Measurements from ENCODE around the gene SLCO3A1.
"Not testable (repeated sequence)": the region's sequence is repeated elsewhere in the genome, so short reads cannot be mapped to it uniquely, and the experiment has no call there.

The SLCO3A1 gene

GRCh38 chr15:92056875-92057274 lies 203.4 kb downstream of the SLCO3A1 start:
- H3K27me3 ChIP-seq (ENCODE audit: control insufficient read depth in 5 of 5, insufficient read depth in 4 of 5, low read length in 5 of 5) = no peaks in the 10 kb centered on the region
- no peak overlapping the region for H3K9ac ChIP-seq (ENCODE audit: low read length in 5 of 5)
- H3K27ac ChIP-seq (ENCODE audit: low read depth, low read length) = no peak overlapping the region
- H3K4me1 ChIP-seq (ENCODE audit: control insufficient read depth in 5 of 5, insufficient read depth in 5 of 5, low read length in 5 of 5) = peaks cover 0 to 3% (median 0%) of the 10 kb centered on the region in 5 donors
- H3K36me3 ChIP-seq (ENCODE audit: control insufficient read depth in 5 of 5, insufficient read depth in 5 of 5, low read length in 5 of 5) = no peaks in the 10 kb centered on the region
- no peak overlapping the region for H3K4me3 ChIP-seq (ENCODE audit: low read depth in 1 of 5, low read length in 5 of 5)
- no peaks in the 10 kb centered on the region for H3K9me3 ChIP-seq (ENCODE audit: control insufficient read depth in 5 of 5, low read length in 5 of 5)

DNA sequence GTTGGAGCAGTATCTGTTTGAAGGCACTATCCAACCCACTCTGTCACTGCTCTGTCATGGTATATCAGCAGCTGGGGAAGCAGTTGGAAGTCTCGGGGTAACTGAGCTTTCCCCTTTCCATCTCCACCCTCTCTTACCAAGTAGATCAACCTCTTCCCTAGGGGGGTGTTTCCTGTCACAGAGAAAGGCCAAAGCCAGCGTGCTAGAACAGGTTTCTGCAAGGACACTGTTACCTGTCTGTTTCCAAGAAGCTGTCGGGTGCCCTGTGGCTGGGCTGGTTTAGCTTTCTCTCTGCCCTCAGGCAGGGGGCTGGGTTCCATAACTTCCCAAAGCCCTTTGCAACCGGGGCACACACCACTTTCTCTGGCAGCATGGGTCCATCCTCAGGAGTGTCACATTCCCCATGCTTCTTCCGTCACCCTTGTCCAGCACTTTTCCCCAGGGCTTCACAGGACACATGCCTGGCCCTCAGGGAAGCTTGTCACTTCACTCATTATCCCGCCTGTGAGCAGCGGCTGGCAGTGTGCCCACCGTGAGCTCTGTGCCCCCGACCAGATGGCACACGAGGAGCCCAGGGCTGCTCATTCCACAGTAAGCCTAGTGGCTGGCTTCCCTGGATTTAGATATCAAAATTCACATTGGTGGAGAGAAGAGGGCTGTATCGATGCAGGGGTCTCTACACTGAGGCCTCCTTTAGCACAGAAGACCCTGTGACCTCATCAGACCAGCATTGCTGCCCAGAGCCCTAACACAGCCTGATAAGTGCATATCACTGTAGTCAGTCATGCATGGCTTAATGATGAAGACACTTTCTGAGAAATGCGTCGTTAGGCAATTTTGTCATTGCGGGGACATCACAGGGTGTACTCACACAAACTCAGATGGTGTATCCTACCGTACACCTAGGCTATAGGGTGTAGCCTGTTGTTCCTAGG lies 205.8 kb downstream of the SLCO3A1 start:
- no peaks in the 10 kb centered on the region for H3K27me3 ChIP-seq (ENCODE audit: control insufficient read depth in 5 of 5, insufficient read depth in 4 of 5, low read length in 5 of 5)
- no peak overlapping the region for H3K27ac ChIP-seq (ENCODE audit: low read depth, low read length)
- no peak overlapping the region for H3K9ac ChIP-seq (ENCODE audit: low read length in 5 of 5)
- H3K4me3 ChIP-seq (ENCODE audit: low read depth in 1 of 5, low read length in 5 of 5) = no peak overlapping the region
- peaks cover 0 to 3% (median 0%) of the 10 kb centered on the region in 5 donors for H3K4me1 ChIP-seq (ENCODE audit: control insufficient read depth in 5 of 5, insufficient read depth in 5 of 5, low read length in 5 of 5)
- H3K36me3 ChIP-seq (ENCODE audit: control insufficient read depth in 5 of 5, insufficient read depth in 5 of 5, low read length in 5 of 5) = no peaks in the 10 kb centered on the region
- no peaks in the 10 kb centered on the region for H3K9me3 ChIP-seq (ENCODE audit: control insufficient read depth in 5 of 5, low read length in 5 of 5)

DNA sequence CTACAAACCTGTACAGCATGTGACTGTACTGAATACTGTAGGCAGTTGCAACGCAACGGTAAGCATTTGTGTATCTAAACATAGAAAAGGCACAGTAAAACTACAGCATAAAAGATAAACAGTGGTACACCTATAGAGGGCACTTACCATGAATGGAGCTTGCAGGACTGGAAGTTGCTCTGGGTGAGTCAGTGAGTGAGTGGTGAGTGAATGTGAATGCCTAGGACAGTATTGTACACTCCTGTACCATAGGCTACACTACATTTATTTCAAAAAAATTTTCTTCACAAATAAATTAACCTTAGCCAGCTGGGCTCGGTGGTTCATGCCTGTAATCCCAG lies 206.4 kb downstream of the SLCO3A1 start:
- not testable (repeated sequence) for H3K4me1 ChIP-seq (ENCODE audit: control insufficient read depth in 5 of 5, insufficient read depth in 5 of 5, low read length in 5 of 5); H3K9me3 ChIP-seq (ENCODE audit: control insufficient read depth in 5 of 5, low read length in 5 of 5); H3K36me3 ChIP-seq (ENCODE audit: control insufficient read depth in 5 of 5, insufficient read depth in 5 of 5, low read length in 5 of 5); H3K9ac ChIP-seq (ENCODE audit: low read length in 5 of 5); H3K27me3 ChIP-seq (ENCODE audit: control insufficient read depth in 5 of 5, insufficient read depth in 4 of 5, low read length in 5 of 5); H3K27ac ChIP-seq (ENCODE audit: low read depth, low read length); H3K4me3 ChIP-seq (ENCODE audit: low read depth in 1 of 5, low read length in 5 of 5)

DNA sequence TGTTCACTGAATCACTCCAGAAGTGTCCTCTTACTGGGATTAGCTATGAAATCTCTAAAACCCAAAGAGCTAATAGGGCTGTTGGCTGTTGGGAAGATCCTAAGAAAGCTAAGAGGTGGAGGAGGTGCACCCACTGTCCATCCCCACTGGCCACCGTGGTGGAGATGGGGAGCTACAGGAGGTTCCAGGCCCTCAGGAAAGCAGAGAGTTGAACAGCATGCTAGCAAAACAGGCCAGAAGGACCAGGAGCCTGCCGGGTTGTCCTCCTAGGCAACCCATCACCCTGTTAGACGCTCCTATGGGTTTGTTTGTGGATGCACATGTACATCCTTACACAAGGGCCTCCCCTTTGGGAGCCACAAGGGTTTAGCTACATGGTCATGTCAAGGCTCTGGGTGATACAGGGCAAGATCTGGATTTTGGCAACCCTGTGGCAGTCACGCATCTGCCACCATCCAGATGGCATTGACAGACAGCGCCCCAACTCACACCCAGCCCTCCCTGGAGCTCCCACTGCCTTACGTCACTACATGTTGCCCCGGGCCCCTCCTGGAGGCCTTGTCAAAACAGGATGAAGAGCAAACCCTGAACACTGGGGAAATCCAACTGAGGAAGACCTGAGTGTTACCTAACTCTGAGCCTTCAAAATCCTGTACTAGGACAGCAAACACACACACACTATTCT lies 208.1 kb downstream of the SLCO3A1 start:
- no peaks in the 10 kb centered on the region for H3K27me3 ChIP-seq (ENCODE audit: control insufficient read depth in 5 of 5, insufficient read depth in 4 of 5, low read length in 5 of 5)
- no peak overlapping the region for H3K27ac ChIP-seq (ENCODE audit: low read depth, low read length)
- H3K36me3 ChIP-seq (ENCODE audit: control insufficient read depth in 5 of 5, insufficient read depth in 5 of 5, low read length in 5 of 5) = no peaks in the 10 kb centered on the region
- H3K4me1 ChIP-seq (ENCODE audit: control insufficient read depth in 5 of 5, insufficient read depth in 5 of 5, low read length in 5 of 5) = peaks cover 0 to 3% (median 0%) of the 10 kb centered on the region in 5 donors
- H3K9ac ChIP-seq (ENCODE audit: low read length in 5 of 5) = no peak overlapping the region
- H3K9me3 ChIP-seq (ENCODE audit: control insufficient read depth in 5 of 5, low read length in 5 of 5) = no peaks in the 10 kb centered on the region
- no peak overlapping the region for H3K4me3 ChIP-seq (ENCODE audit: low read depth in 1 of 5, low read length in 5 of 5)

DNA sequence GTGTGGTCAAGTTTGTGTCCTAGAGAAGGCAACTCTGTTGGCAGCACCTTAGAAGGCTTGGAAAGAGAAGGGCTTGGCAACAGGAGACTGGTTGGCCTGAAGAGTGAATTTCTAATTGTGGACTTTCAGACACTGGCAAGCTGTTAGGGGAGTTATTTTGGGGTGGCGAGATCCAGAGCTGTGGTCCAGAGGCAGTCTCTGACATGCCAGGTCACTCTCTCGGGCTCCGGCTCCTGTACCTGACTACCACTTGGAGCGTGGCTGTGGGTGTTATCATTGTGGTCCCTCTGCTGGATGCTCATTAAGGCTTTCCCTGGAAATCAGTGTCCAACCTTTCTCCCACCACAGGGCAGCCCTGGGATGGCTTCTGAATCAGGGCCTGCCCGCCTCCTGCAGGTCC lies 209.0 kb downstream of the SLCO3A1 start:
- H3K27ac ChIP-seq (ENCODE audit: low read depth, low read length) = no peak overlapping the region
- H3K4me3 ChIP-seq (ENCODE audit: low read depth in 1 of 5, low read length in 5 of 5) = no peak overlapping the region
- H3K9ac ChIP-seq (ENCODE audit: low read length in 5 of 5) = no peak overlapping the region
- H3K36me3 ChIP-seq (ENCODE audit: control insufficient read depth in 5 of 5, insufficient read depth in 5 of 5, low read length in 5 of 5) = no peaks in the 10 kb centered on the region
- no peaks in the 10 kb centered on the region for H3K9me3 ChIP-seq (ENCODE audit: control insufficient read depth in 5 of 5, low read length in 5 of 5)
- H3K27me3 ChIP-seq (ENCODE audit: control insufficient read depth in 5 of 5, insufficient read depth in 4 of 5, low read length in 5 of 5) = no peaks in the 10 kb centered on the region
- H3K4me1 ChIP-seq (ENCODE audit: control insufficient read depth in 5 of 5, insufficient read depth in 5 of 5, low read length in 5 of 5) = peaks cover 0 to 3% (median 0%) of the 10 kb centered on the region in 5 donors

DNA sequence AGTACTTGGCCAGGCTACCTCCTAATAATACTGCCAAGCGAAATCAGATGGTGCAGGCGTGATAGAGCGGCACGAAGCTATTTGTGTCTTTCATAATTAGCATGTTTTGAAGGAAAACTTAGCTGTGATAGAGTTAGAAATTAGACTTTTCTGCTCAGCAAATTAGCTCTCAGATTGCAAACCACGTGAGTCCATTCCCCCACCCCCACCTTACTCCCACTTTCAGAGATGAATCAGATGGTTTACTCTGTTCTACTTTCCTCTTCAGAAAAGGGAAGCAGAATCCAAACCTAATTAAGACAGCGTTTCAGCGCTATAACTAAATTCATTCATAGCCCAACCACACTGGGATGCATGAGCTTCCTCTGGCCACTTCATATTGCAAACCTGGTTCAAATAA lies 214.6 kb downstream of the SLCO3A1 start:
- H3K9ac ChIP-seq (ENCODE audit: low read length in 5 of 5) = no peak overlapping the region
- peaks cover 2 to 32% (median 20%) of the 10 kb centered on the region in 5 donors for H3K4me1 ChIP-seq (ENCODE audit: control insufficient read depth in 5 of 5, insufficient read depth in 5 of 5, low read length in 5 of 5)
- H3K9me3 ChIP-seq (ENCODE audit: control insufficient read depth in 5 of 5, low read length in 5 of 5) = no peaks in the 10 kb centered on the region
- peak overlapping the region; percentile 24 for H3K27ac ChIP-seq (ENCODE audit: low read depth, low read length)
- peaks cover 0 to 2% (median 0%) of the 10 kb centered on the region in 5 donors for H3K27me3 ChIP-seq (ENCODE audit: control insufficient read depth in 5 of 5, insufficient read depth in 4 of 5, low read length in 5 of 5)
- no peaks in the 10 kb centered on the region for H3K36me3 ChIP-seq (ENCODE audit: control insufficient read depth in 5 of 5, insufficient read depth in 5 of 5, low read length in 5 of 5)
- no peak overlapping the region for H3K4me3 ChIP-seq (ENCODE audit: low read depth in 1 of 5, low read length in 5 of 5)

DNA sequence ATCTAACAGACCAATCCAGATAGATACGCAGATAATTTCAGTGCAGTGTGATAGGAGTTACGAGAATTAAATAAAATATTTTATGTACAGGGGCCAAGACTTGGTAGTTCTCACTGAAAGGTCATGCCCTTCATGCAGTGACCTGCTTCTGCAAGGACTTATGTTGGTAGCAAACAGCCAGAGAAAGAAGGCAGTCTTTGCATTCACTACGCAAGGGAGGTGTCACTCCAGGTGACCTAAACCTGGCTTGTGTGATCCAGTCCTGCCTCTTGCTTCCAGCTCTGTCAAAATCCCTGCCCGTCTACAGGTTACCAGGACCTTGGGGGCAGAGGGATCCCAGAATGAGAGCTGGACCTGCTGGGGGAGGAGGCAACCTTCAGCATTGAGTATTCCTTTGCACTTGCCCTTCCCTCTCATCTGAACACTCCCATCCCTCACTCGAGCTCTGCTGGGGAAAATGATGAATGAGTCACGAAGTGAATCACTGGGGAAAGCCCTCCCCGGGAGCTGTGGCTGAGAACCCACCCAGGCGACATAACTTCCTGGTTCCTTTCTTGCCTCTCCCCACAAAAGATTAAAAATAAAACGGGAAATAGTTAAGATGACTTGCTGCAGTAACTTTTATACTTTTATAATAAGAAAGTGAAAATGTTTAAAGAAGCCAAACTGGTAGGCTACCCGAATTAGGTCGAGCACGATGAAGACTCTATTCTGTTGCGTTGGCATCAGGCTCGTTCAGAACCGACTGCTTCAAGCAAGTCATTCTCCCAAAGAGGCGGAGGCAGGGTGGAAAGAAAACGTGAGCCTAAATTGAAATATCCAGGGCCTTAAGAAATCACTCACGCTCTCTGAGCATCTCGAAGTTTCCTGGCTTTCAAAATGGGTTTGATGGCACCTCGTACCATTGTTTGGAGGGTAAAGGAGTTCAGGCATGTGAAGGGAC lies 216.1 kb downstream of the SLCO3A1 start:
- peak overlapping the region in 2 of 5 donors; percentile 8 to 57 for H3K9ac ChIP-seq (ENCODE audit: low read length in 5 of 5)

DNA sequence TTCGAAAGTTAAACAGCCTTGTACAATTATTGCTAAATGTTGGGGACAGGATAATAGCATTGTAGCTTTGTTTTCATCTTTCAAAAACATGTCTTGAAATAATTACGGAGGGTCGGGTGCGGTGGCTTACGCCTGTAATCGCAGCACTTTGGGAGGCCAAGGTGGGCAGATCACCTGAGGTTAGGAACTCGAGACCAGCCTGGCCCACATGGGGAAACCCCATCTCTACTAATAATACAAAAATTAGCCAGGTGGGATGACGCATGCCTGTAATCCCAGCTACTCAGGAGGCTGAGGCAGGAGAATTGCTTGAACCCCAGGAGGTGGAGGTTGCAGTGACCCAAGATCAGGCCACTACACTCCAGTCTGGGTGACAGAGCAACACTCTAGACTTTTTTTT lies 216.7 kb downstream of the SLCO3A1 start:
- H3K9me3 ChIP-seq (ENCODE audit: control insufficient read depth in 5 of 5, low read length in 5 of 5) = not testable (repeated sequence)
- Histone ChIP-seq H3K27ac (ENCODE audit: low read depth, low read length) (peak overlapping the region; percentile 48), H3K4me1 (ENCODE audit: control insufficient read depth in 5 of 5, insufficient read depth in 5 of 5, low read length in 5 of 5) (peaks cover 8 to 45% (median 32%) of the 10 kb centered on the region in 5 donors)

More for the DNA sequence above, 216.1 kb downstream of the SLCO3A1 start:
- Histone ChIP-seq H3K36me3 (ENCODE audit: control insufficient read depth in 5 of 5, insufficient read depth in 5 of 5, low read length in 5 of 5) (no peaks in the 10 kb centered on the region), H3K9me3 (ENCODE audit: control insufficient read depth in 5 of 5, low read length in 5 of 5) (no peaks in the 10 kb centered on the region), H3K27me3 (ENCODE audit: control insufficient read depth in 5 of 5, insufficient read depth in 4 of 5, low read length in 5 of 5) (peaks cover 0 to 2% (median 0%) of the 10 kb centered on the region in 5 donors), H3K4me3 (ENCODE audit: low read depth in 1 of 5, low read length in 5 of 5) (peak overlapping the region in 4 of 5 donors; percentile 39 to 58 (median 44)), H3K27ac (ENCODE audit: low read depth, low read length) (peak overlapping the region; percentile 48), H3K4me1 (ENCODE audit: control insufficient read depth in 5 of 5, insufficient read depth in 5 of 5, low read length in 5 of 5) (peaks cover 2 to 39% (median 26%) of the 10 kb centered on the region in 5 donors)

GRCh38 chr15:92071045-92071634 lies 217.6 kb downstream of the SLCO3A1 start:
- Histone ChIP-seq H3K4me1 (ENCODE audit: control insufficient read depth in 5 of 5, insufficient read depth in 5 of 5, low read length in 5 of 5) (peaks cover 12 to 51% (median 34%) of the 10 kb centered on the region in 5 donors), H3K27ac (ENCODE audit: low read depth, low read length) (no peak overlapping the region), H3K9me3 (ENCODE audit: control insufficient read depth in 5 of 5, low read length in 5 of 5) (no peaks in the 10 kb centered on the region), H3K9ac (ENCODE audit: low read length in 5 of 5) (no peak overlapping the region), H3K4me3 (ENCODE audit: low read depth in 1 of 5, low read length in 5 of 5) (no peak overlapping the region), H3K36me3 (ENCODE audit: control insufficient read depth in 5 of 5, insufficient read depth in 5 of 5, low read length in 5 of 5) (no peaks in the 10 kb centered on the region), H3K27me3 (ENCODE audit: control insufficient read depth in 5 of 5, insufficient read depth in 4 of 5, low read length in 5 of 5) (peaks cover 0 to 2% (median 0%) of the 10 kb centered on the region in 5 donors)

More for the DNA sequence above, 216.7 kb downstream of the SLCO3A1 start:
- H3K36me3 ChIP-seq (ENCODE audit: control insufficient read depth in 5 of 5, insufficient read depth in 5 of 5, low read length in 5 of 5); H3K27me3 ChIP-seq (ENCODE audit: control insufficient read depth in 5 of 5, insufficient read depth in 4 of 5, low read length in 5 of 5): not testable (repeated sequence)
- Histone ChIP-seq H3K9ac (ENCODE audit: low read length in 5 of 5) (peak overlapping the region in 2 of 5 donors; percentile 8 to 57), H3K4me3 (ENCODE audit: low read depth in 1 of 5, low read length in 5 of 5) (peak overlapping the region in 2 of 5 donors; percentile 41 to 58)
